ENCODE measurements around the gene CFAP53. TPM values are rescaled to one million over a fixed set of nuclear protein-coding genes. Genes with fewer than 3 reads are reported as not detected.
A peak's percentile ranks its signal among the peaks of the same experiment; 100 is the strongest.

The CFAP53 gene
- total and polyA plus RNA-seq, 8 donors, result 0.20 to 6.3 (median 3.5) TPM

DNA sequence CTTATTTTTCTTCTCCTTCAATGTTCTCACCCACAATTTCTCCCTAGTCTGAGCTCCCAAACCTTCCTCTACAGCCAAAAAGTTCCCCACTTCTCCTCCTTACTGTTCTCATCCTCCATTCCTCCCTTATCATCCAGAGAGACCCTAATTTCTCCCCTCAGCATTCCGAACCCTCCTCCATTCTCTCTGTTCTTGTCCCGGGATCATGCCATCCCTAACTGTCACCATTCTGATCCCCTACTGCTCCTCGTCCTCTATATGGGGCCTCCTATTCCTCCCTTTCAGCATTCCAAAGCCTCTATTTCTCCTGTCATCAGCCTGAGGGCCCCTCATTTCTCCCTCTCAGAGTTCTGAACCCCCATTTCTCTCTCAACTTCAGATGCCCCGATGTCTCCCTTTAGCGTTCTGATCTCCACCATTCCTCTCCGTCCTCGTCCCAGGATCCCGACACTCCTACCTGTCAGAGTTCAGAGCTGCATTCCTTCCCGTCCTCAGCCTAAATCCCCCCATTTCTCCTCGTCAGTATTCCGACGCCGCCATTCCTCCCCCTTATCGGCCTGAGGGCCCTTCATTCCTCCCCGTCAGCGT lies 14.5 kb upstream of the CFAP53 start:
- no peaks in the 10 kb centered on the region for H3K9me3 ChIP-seq
- DNase-seq (no peak), ATAC-seq (no peak)
- peak overlapping the region; percentile 82 to 90 for H3K27ac ChIP-seq
- peak overlapping the region; percentile 78 to 92 for H3K4me3 ChIP-seq
- peaks cover 0 to 72% of the 10 kb centered on the region in 2 donors for H3K36me3 ChIP-seq
- TF ChIP-seq, protein P1, sequence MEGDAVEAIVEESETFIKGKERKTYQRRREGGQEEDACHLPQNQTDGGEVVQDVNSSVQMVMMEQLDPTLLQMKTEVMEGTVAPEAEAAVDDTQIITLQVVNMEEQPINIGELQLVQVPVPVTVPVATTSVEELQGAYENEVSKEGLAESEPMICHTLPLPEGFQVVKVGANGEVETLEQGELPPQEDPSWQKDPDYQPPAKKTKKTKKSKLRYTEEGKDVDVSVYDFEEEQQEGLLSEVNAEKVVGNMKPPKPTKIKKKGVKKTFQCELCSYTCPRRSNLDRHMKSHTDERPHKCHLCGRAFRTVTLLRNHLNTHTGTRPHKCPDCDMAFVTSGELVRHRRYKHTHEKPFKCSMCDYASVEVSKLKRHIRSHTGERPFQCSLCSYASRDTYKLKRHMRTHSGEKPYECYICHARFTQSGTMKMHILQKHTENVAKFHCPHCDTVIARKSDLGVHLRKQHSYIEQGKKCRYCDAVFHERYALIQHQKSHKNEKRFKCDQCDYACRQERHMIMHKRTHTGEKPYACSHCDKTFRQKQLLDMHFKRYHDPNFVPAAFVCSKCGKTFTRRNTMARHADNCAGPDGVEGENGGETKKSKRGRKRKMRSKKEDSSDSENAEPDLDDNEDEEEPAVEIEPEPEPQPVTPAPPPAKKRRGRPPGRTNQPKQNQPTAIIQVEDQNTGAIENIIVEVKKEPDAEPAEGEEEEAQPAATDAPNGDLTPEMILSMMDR (IDR thresholded peaks at IDR 0.05), result no peak
- no peaks in the 10 kb centered on the region for H3K27me3 ChIP-seq
- intact Hi-C loops (cut with DNase I), result no loop called here
- peaks cover 9 to 42% of the 10 kb centered on the region in 2 donors for H3K4me1 ChIP-seq

- H3K27me3 ChIP-seq, result no peaks in the 10 kb centered on the region
- H3K4me3 ChIP-seq, result peak overlapping the region in 1 of 2 donors; percentile 92
- H3K4me1 ChIP-seq, result peaks cover 9 to 38% of the 10 kb centered on the region in 2 donors
- peaks cover 0 to 72% of the 10 kb centered on the region in 2 donors for H3K36me3 ChIP-seq
- ATAC-seq, result no peak
- H3K27ac ChIP-seq, result no peak overlapping the region
- DNase-seq, result no peak
- intact Hi-C loops (cut with DNase I), result no loop called here
- TF ChIP-seq, protein P1 (IDR thresholded peaks at IDR 0.05), result no peak
- no peaks in the 10 kb centered on the region for H3K9me3 ChIP-seq
Measured at GRCh38 chr18:50279752-50280151, 13.5 kb upstream of the CFAP53 start.

DNA sequence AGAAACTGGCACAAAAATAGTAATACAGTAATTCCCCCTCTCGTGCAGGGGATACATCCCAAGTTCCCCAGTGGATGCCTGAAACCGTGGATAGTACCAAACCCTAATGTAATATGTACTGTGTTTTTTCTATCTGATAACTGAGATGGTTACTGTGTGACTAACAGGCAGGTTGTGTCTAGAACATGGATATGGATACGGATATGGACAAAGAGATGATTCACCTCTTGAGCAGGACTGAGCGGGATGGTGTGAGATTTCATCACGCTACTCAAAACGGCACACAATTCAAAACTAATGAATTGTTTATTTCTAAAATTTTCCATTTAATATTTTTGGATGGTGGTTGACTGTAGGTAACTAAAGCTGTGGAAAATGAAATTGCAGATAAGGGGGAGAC lies 11.6 kb upstream of the CFAP53 start:
- Histone ChIP-seq H3K27ac (no peak overlapping the region), H3K36me3 (peaks cover 0 to 72% of the 10 kb centered on the region in 2 donors), H3K9me3 (no peaks in the 10 kb centered on the region), H3K4me1 (peaks cover 9 to 33% of the 10 kb centered on the region in 2 donors), H3K4me3 (no peak overlapping the region), H3K27me3 (no peaks in the 10 kb centered on the region)
- ATAC-seq (no peak), DNase-seq (no peak)
- intact Hi-C loops (cut with DNase I), result no loop called here
- TF ChIP-seq, protein P1 (IDR thresholded peaks at IDR 0.05), result no peak

GRCh38 chr18:50276452-50276851 lies 10.2 kb upstream of the CFAP53 start:
- peaks cover 6 to 28% of the 10 kb centered on the region in 2 donors for H3K4me1 ChIP-seq
- ATAC-seq (no peak), DNase-seq (no peak)
- H3K27ac ChIP-seq, result no peak overlapping the region
- TF ChIP-seq, protein P1 (IDR thresholded peaks at IDR 0.05), result no peak
- no peak overlapping the region for H3K4me3 ChIP-seq
- no peaks in the 10 kb centered on the region for H3K9me3 ChIP-seq
- no peaks in the 10 kb centered on the region for H3K27me3 ChIP-seq
- intact Hi-C loops (cut with DNase I), result no loop called here
- H3K36me3 ChIP-seq, result peaks cover 0 to 79% of the 10 kb centered on the region in 2 donors

- intact Hi-C loops (cut with DNase I), result no loop called here
- ATAC-seq (no peak), DNase-seq (peak in 1 of 4 donors; percentile 61)
- no peak overlapping the region for H3K27ac ChIP-seq
- H3K27me3 ChIP-seq, result no peaks in the 10 kb centered on the region
- TF ChIP-seq, protein P1 (IDR thresholded peaks at IDR 0.05), result no peak
- no peaks in the 10 kb centered on the region for H3K9me3 ChIP-seq
- H3K4me3 ChIP-seq, result no peak overlapping the region
- H3K4me1 ChIP-seq, result peaks cover 6 to 24% of the 10 kb centered on the region in 2 donors
- H3K36me3 ChIP-seq, result peaks cover 0 to 87% of the 10 kb centered on the region in 2 donors
Measured at GRCh38 chr18:50275503-50276036, 9.3 kb upstream of the CFAP53 start.
